Neural cell (in vitro differentiated cells): ENCODE measurements around the gene LTA4H.
"Not testable (repeated sequence)": the region's sequence is repeated elsewhere in the genome, so short reads cannot be mapped to it uniquely, and the experiment has no call there.

Experiments
- CTCF ChIP-seq: fragments of 450-650 bp; IDR thresholded peaks from 2 replicates; pipeline ENCODE4 v1.5.1; 2014; ENCODE audit warnings: antibody characterized with exemption, mild to moderate bottlenecking, moderate library complexity; ENCODE audit not compliant: poor library complexity, severe bottlenecking
- RAD21 ChIP-seq: fragments of 450-650 bp; conservative IDR thresholded peaks from 2 replicates; pipeline ENCODE4 v1.6.1; 2014; ENCODE audit warnings: antibody characterized with exemption, mild to moderate bottlenecking, moderate library complexity
- TAF1 ChIP-seq: IDR thresholded peaks from 2 replicates; pipeline ENCODE4 v1.6.1; 2012; ENCODE audit warnings: low read depth

GRCh38 chr12:95969116-95969515 lies 66.3 kb downstream of the LTA4H start:
- not testable (repeated sequence) for TF ChIP-seq CTCF, TAF1, RAD21
